Activated CD8-positive, alpha-beta memory T cell treated with anti-CD3 and anti-CD28 coated beads for 1 hour (primary cell): Measurements from ENCODE around the gene HDGFL3.
"Not testable (repeated sequence)": the region's sequence is repeated elsewhere in the genome, so short reads cannot be mapped to it uniquely, and the experiment has no call there.

Experiments used
- DNase-seq, 2 donors: peaks; one replicate each; pipeline ENCODE4 v3.0.0-alpha.2; 2020; ENCODE audit warnings: low read depth in 1 of 2; ENCODE audit errors: extremely low read depth in 1 of 2

Gene HDGFL3

DNA sequence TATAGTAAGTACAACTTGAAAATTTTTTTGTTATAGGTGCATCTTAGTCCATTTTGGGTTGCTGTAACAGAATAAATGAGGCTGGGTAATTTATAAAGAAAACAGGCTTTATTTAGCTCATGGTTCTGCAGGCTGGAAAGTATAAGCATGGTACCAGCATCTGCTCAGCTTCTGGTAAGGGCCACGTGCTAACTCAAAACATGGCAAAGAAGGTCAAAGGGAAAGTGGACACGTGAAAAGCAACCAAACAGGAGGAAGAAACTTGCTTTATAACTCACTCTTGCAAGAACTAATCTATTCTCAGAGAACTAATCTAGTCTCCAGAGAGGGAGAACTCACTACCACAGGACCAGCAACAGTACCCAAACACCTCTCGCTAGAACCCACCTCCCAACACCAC lies 9.1 kb downstream of the HDGFL3 start:
- DNase-seq = no peak

- DNase-seq = no peak
Measured at GRCh38 chr15:83194528-83194927, 13.1 kb downstream of the HDGFL3 start.

DNA sequence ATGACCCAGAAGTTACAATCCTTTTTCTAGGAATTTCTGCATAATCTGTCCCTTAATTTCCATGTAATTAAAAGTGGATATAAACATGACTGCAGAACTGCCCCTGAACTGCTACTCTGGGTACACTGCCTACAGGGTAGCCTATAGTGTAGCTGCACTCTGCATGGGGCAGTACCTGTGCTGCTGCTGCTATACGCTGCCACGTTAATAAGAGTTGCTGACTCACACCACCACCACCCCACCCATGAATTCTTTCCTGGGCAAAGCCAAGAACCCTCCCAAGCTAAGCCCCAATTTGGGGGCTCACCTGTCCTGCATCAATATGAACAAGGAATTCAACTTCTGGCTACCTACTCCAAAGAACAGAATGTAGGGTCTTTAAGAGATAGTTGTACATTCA lies 13.9 kb downstream of the HDGFL3 start:
- DNase-seq = no peak

DNA sequence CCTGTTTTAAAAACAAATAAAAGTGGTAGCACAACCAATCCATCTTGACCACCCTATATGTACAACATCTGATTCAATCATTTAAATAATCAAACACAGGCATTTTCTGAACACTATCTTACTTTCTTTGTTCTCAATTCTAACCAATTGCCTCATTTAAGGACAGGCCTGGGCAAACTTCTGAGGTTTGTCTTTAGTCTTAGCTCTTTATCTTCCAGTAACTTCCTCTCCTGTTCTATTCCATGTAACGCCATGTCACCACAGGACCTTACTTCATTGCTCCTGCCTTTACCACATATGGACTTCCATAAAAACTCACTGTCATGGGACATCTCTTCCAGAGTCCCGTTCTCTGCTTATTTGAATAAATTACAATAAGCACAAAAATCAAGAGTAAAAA lies 14.9 kb downstream of the HDGFL3 start:
- DNase-seq = no peak

DNA sequence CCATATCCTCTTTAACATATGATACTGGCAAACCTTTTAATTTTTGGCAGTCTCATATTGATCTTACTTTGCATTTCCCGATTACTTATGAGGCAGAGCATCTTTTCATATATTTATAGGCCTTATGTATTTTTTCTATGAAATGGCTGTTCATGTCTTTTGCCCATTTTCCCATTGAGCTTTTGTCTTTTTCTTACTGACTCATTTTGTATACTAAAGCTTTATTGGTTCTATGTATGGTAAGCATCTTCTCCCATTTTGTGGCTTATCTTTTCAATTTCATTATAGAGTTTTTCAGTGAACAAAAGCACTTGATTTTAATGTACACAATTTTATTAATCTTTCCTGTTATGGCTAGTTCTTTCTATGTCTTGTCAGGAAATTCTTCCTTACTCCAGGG lies 17.2 kb downstream of the HDGFL3 start:
- no peak for DNase-seq

DNA sequence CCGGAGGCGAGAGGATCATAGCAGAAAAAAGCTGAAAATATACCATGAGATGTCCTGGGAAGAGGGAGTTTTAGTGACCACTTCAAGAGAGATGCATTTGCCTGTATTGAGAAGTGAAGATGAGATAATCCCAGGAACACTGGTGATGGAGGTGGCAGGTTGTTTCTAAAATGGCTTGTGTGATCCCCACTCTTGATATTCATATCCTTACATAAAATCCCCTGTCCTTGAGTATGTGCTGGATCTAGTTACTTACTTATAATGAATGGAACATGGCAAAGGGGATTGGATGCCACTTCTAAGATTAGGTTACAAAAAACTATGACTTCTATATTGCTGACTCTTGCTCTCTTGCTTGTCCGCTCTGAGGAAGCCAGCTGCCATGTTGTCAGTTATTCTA lies 22.1 kb downstream of the HDGFL3 start:
- no peak for DNase-seq

DNA sequence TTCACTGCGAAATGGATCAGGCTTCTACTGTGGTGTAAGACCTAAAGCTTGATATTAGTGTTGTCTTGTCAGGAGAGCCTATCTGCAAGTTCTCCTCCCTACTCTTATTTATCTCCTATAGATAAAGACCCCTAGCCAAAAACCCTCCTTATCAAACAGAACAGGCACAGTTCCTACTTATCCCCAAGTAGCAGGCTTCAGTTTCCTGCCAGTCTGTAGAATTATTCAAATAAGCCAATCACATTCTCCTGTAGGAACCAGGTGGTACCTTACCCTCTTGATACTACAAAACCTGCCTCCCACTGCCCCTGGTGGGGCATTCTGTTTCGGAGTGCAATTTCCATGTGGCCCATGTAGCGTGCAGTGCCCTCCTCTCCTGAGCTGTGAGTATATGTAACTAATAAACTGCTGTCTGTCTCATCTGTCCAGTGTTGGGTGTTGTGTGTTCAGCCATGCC lies 28.7 kb downstream of the HDGFL3 start:
- DNase-seq = no peak

DNA sequence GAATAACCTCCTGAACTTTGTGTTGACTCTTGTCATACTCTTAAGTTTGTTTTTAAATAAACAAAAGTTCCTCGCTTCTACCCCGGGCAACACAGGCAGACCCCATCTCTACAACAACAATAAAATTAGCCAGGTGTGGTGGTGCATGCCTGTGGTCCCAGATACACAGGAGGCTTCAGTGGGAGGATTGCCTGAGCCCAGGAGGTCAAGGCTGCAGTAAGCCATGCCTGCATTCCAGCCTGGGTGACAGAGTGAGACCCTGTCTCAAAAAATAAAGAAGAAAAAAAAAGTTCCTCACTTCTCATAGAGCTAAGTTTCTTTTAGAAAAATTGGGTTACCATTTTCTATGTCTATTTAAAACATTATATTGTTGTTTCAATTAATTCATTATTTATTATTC lies 29.2 kb downstream of the HDGFL3 start:
- DNase-seq = no peak

DNA sequence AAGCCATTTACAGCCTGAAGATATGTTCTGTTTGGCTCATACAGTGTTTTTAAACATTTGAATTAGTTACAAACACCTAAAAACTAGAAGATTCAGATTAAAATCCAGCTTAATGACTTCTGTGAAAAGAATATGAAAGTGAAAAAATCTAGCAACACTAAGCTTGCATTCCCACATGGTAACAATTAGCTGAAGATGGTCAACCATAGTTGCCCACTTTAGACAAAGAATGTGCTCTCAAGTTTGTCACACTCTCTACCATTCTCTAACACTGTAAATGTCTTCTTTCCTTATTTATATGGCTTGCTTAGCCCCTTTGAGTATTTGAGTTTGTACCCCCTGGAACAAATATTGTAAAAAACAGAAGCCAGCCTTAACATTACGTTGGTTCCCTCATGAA lies 32.7 kb downstream of the HDGFL3 start:
- no peak for DNase-seq

- DNase-seq = no peak
Measured at GRCh38 chr15:83170474-83171165, 37.0 kb downstream of the HDGFL3 start.

DNA sequence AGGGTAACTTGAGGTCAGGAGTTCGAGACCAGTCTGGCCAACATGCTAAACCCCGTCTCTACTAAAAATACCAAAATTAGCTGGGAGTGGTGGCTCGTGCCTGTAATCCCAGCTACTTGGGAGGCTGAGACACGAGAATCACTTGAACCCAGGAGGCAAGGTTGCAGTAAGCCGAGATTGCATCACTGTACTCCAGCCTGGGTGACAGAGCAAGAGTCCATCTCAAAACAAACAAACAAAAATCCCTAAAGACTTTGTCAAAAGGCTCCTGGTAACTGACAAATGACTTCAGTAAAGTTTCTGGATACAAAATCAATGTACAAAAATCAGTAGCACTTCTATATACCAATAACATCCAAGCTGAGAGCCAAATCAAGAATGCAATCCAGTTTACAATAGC lies 38.0 kb downstream of the HDGFL3 start:
- not testable (repeated sequence) for DNase-seq

DNA sequence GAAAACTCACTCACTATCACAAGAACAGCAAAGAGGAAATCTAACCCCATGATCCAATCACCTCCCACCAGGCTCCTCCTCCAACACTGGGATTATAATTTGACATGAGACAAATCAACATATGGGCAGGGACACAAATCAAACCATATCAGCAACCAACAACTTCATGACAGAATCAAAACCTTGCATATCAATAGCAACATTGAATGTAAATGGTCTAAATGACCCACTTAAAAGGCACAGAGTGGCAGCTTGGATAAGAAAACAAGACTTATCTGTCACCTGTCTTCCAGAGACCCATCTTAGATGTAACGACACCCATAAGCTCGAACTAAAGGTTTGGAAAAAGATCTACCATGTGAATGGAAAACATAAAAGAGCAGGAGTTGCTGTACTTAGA lies 40.8 kb downstream of the HDGFL3 start:
- no peak for DNase-seq

DNA sequence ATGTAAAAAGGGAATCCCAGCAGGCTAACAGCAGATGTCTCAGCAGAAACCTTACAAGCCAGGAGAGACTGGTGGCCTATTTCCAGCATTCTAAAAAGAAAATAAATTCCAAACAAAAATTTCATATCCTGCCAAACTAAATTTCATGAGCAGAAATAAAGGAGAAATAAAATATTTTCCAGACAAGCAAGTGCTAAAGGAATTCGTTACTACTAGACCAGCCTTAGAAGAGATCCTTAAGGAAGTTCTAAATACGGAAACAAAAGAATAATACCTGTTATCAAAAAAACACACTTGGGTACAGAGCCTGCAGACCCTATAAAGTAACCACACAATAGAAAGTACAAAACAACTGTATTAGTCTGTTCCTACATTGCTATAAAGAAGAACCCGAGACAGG lies 41.4 kb downstream of the HDGFL3 start:
- DNase-seq = no peak

- DNase-seq = no peak
Measured at GRCh38 chr15:83164771-83165404, 42.7 kb downstream of the HDGFL3 start.

- no peak for DNase-seq
Measured at GRCh38 chr15:83164111-83164770, 43.4 kb downstream of the HDGFL3 start.

DNA sequence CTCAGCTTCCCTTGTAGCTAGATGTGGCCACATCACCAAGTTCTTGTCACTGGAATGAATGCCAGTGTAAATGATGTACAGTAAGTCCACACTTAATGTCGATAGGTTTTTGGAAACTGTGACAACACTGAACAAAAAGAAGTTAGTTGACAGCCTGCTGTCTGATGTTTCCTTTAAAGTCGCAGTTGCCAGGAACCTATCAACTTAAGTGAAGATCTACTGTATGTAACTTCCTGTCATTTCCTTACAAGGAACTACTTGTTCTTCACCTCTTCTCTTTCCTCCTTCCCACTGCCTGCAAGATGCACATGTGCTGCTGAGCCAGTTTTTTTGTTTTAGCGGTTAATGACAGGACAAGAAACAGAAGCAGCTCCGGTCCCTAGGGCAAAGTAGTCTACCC lies 44.6 kb downstream of the HDGFL3 start:
- DNase-seq = no peak

GRCh38 chr15:83160741-83161140 lies 46.9 kb downstream of the HDGFL3 start:
- no peak for DNase-seq

GRCh38 chr15:83158393-83158792 lies 49.2 kb downstream of the HDGFL3 start:
- DNase-seq = no peak

GRCh38 chr15:83155942-83156341 lies 51.7 kb downstream of the HDGFL3 start:
- no peak for DNase-seq

GRCh38 chr15:83153288-83153687 lies 54.3 kb downstream of the HDGFL3 start:
- no peak for DNase-seq

GRCh38 chr15:83144771-83145170 lies 62.9 kb downstream of the HDGFL3 start:
- no peak for DNase-seq

DNA sequence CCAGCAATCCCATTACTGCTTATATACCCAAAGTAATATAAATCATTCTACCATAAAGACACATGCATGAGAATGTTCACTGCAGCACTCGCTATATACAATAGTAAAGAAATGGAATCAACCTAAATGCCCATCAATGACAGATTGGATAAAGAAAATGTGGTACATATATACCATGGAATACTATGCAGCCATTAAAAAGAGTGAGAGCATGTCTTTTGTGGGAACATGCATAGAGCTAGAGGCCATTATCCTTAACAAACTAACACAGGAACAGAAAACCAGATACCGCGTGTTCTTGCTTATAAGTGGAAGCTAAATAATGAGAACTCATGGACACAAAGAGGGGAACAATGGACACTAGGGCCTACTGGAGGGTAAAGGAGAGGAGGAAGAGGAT lies 65.5 kb downstream of the HDGFL3 start:
- not testable (repeated sequence) for DNase-seq
